HG02970 (cell line): Measurements from ENCODE around the gene FMNL1.
"Not testable (repeated sequence)": the region's sequence is repeated elsewhere in the genome, so short reads cannot be mapped to it uniquely, and the experiment has no call there.

ENCODE experiments used
- ATAC-seq: cut with Tn5 transposase; IDR thresholded peaks from one replicate; pipeline ENCODE4 v1.9.1; 2021; ENCODE audit warnings: mild to moderate bottlenecking, moderate library complexity, moderate number of reproducible peaks; ENCODE audit not compliant: unreplicated experiment, low FRiP score

FMNL1 gene, protein sequence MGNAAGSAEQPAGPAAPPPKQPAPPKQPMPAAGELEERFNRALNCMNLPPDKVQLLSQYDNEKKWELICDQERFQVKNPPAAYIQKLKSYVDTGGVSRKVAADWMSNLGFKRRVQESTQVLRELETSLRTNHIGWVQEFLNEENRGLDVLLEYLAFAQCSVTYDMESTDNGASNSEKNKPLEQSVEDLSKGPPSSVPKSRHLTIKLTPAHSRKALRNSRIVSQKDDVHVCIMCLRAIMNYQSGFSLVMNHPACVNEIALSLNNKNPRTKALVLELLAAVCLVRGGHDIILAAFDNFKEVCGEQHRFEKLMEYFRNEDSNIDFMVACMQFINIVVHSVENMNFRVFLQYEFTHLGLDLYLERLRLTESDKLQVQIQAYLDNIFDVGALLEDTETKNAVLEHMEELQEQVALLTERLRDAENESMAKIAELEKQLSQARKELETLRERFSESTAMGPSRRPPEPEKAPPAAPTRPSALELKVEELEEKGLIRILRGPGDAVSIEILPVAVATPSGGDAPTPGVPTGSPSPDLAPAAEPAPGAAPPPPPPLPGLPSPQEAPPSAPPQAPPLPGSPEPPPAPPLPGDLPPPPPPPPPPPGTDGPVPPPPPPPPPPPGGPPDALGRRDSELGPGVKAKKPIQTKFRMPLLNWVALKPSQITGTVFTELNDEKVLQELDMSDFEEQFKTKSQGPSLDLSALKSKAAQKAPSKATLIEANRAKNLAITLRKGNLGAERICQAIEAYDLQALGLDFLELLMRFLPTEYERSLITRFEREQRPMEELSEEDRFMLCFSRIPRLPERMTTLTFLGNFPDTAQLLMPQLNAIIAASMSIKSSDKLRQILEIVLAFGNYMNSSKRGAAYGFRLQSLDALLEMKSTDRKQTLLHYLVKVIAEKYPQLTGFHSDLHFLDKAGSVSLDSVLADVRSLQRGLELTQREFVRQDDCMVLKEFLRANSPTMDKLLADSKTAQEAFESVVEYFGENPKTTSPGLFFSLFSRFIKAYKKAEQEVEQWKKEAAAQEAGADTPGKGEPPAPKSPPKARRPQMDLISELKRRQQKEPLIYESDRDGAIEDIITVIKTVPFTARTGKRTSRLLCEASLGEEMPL

DNA sequence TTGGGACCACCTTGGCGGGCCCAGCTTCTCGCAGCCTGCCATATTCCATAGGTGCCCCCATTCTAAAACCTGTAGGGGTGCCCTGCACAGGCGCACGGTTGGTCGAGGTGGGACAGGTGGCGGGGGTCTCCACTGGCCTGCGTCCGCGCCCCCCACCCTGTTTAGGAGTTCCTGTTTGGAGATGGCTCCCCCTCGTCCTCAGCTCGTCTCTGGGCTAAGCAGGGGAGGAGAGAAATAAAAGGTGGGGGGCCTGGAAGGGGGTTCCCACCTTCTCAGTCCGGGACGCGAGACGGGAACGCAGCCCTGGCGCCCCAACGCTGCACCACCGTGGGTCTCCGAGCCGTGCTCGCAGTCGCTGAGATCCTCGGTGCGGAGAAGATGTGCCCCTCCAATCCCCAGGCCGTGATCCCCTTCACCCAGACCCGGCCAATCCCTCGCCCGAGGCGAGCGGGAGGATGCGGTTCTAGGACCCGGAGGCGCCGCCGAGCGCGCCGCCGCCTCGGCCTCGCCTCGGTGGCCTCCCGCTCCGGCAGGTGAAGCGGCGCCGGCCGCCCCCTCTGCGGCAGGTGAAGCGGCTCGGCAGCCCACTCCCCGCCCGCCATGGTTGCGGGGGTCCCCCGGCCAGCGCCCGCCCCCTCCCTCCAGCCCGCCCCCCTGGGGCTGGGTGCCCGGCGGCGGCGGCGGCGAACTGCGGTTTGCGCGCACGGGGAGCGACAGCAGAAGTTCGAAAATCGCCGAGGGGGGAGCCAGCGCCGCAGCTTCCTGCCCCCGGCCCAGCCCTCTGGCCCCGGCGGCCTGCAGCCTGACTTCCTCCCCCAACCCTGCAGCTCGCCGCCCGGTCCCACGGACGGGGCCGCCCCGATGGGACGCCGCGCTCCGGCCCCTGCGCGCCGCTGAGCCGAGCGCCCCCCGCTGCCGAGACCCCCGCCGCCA is at the start of gene FMNL1:
Gene FMNL1, plus strand, starts transcription at position 805 of the 933 bp plus-strand sequence. CDS start 240 bp downstream, outside the sequence.
- ATAC-seq = no peak

DNA sequence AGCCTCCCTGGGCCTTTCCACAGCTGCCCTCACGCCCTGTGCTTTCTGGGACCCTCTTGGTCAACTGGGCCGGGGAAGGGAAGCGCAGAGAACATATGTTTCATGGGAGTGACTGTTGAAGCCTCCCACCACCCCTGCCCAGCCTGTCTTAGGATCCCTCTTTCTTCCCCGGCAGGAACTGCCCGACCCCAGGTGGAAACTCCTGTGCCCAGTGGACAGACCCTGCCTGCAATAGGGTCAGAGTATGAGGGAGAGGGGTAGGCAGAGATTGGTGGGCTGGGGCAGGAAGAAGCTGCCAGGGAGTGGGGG is 49.5 kb upstream of the FMNL1 start:
- no peak for ATAC-seq

DNA sequence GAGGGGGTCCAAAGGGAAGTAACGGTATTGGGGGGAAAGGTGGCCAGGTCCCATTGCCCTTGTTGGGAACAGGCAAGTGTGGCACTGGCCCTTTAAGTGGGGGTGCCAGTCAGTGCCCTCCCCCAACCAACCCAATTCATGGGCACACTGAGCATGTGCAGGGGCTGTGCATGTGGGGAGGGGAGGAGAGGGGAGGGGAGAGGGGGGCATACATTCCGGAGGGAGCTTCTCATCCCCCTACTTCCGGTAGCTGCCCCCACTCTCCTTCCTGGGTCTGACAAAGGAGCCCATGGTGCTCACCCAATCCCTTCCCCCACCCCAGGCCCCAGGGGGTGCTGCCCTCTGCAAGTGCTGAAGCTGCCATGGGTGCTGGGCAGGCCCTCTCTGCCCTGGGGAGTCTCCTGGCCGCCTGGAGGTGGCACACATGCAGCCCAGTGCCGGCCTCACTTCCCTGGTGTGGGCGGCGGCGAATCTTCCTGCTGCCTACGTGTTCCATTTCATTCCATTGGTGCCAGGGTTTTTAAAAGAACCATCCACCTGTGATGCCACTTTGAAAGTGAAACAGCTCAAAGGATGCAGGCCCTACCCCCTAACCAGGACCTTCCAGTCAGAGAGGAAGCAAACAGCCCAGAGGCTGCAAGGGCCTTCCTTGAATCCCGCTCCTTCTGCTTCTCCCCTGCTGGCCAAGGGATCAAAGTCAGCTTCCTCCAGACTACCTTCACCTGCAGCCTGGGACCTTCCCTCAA is 49.0 kb upstream of the FMNL1 start:
- ATAC-seq = no peak

DNA sequence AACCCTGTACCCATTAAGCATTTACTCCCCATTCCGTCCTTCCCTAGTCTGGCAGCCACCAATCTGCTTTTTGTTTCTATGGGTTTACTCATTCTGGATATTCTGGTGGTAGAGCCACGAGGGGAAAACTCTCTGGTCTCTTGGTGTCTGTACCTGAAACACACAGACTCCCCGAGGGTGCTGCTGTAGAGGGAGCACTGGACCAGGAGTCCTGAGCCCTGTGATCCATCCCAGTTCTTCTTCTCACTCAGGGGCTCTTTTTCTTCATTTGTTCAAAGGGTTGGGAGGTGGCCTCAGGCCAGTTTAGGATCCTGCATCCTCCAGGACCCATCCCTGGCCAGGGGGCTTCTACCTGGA is 45.9 kb upstream of the FMNL1 start:
- no peak for ATAC-seq

DNA sequence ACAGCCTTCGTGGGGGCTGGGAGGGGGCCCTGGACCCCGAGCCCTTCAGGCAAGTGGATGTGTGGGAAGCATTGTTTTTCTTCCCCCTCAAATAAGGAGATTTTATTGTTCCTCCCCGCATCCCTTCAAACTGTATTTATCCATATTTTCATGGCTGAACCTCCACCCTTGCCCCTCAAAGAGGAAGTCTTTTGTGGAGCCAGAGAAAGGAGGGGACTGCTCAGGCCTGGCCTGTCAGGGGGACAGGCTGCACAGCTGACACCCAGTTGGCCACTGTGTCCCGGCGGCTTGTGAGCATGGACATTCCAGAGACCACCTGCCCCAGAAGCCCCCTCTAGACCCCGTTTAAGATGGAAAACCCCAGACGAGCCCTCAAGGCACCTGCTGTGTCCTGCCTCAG is 44.1 kb upstream of the FMNL1 start:
- no peak for ATAC-seq

DNA sequence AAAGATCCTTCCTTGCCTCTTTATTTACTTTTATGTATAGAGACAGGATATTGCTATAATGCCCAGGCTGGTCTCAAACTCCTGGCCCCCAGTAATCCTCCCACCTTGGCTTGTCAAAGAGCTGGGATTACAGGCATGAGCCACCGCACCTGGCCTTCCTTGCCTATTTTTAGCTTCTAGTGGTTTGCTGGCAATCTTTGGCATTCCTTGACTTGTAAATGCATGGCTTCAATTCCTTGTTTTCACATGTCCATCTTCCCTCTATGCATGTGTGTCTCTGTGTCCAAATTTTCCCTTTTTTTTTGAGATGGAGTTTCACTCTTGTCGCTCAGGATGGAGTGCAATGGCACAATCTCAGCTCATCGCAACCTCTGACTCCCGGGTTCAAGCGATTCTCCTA is 37.5 kb upstream of the FMNL1 start:
- no peak for ATAC-seq

DNA sequence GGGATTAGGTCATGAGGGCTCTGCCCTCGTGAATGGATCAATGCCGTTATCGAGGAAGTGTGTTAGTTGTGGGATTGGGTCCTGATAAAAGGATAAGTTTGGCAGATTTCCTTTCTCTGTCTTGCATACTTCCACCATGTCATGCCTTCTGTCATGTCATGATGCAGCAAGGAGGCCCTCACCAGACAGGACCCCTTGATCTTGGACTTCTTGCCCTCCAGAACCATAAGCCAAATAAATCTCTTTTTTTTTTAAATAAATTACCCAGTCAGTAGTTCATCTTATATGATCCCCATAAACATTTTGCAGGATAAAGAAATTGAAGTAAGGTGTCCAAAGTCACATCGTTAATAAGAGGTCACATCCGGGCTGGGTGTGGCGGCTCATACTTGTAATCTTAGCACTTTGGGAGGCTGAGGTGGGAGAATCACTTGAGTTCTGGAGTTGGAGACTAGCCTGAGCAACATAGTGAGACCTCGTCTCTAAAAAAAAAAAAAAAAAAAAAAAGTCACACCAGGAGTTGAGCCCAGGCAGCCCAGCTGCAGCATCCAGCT is 34.8 kb upstream of the FMNL1 start:
- no peak for ATAC-seq

DNA sequence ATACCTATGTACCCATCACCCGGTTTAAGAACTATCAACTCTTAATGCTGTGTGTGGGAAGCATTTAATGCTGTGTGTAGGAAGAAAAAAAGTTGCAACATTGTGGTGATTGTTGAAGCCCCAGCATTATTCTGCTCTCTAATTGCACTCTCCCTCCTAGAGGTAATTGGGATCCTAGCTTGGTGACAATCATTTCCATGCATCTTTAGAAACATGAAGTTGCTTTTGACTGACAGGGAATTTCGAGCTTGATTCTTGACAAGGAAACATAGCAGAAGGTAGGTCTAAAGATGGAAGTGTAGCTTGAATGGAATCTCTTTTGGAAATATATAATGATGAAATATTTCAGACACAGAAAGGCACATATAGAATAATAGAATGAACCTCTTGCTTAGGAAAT is 32.7 kb upstream of the FMNL1 start:
- no peak for ATAC-seq

DNA sequence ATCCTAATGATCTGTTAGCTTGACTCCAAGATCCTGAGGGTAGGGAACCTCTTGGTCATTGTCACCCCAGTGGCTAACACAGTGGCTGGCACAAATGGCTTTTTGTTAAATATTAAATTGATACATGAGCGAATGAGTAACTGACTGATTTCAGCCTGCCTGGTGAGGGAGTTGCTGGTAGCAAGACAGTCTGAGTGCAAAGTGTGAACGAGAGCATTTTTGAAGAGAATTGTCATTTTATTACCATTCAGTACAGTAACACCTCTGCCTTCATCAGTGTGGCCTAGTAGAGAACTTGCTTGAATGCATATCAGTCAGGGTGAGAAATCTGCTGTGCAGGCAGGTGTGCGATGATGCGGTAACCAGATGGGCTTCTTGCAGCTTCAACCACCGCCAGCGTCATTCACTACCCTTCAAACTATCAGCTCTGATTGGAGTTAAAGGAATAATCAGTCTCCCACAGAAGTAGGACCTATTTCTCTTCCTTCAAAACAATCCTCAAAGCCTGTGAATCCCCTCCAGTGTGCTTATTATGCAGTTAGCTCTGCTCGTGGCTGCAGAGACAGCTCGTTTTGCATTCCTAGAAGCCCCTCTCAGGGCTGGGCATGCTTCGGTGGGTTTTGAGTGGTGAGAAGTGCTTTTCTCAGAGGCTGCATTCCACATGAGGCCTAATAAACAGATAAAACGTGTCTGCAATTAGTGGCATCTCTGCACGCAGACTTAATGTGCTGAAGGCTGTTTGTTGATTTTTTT is 31.0 kb upstream of the FMNL1 start:
- ATAC-seq = no peak

DNA sequence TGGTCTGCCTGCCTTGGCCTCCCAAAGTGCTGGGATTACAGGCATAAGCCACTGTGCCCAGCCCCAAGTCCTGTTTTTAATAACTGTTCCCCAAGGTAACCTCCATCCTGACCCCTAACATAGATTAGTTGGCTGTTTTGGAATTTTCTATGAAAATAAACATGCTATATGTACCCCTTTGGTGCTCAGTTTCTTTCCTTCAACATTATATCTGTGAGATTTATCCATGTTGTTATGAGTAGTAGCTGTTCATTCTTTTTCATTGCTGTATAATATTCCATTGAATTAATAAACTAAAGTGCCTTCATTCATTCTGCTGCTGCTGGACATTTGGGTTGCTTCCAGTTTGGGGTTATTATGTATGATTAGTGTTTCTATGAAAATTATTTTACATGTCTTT is 26.3 kb upstream of the FMNL1 start:
- ATAC-seq = no peak

DNA sequence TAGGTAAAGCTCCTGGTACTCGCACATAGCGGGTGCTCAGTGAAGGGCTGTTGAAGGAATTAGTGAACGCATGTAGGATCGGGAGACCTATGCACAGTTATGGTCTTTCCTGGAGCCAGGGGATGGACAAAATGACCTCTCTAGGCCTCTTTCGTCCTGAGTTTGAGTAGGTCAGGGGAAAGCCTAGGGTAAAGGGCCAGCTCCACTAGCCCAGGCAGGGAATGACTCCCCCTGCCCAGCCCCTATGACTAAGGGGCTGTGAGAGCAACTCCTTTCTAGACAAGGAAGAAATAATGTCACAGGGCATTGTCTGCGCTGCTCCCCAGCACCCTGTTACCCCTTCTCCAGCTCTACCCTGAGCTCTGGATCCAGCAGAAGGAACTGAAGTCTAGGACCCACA is 24.6 kb upstream of the FMNL1 start:
- no peak for ATAC-seq

DNA sequence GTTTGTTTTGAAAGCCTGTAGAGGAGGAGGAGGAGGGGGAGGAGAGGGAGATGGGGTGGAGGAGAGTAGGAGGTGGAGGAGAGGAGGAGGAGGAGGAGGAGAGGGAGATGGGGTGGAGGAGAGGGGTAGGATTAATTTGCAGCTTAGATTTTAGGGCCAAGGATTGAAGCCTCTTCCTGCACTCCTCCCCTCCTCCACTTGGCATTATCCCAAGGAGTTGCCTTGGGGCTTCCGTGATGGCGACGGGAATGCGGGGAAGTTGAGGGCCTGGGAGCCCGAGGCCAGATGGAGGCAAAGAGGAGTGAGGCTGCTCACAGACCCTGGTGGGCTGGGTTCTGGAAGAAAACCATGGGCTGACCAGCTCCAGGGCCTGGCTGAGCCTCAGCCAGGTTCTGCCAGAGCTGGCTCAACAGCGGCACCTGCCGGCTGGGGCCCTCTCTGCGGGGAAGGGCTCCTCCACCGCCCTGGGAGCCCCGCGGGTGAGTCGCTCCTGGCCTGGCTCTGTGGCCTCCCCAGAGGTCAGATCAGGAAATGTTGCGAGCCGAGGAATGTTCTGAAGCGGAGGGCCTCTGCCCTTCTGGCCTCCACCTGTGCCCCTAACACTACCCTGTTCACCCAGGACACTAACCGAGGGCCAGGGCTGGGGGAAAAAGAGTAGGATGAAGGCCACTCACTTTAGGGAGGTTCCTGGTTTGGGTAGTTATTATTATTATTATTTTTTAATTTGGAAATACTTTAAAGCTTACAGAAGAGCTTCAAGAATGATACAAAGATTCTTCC is 23.9 kb upstream of the FMNL1 start:
- peak; percentile 60 for ATAC-seq

DNA sequence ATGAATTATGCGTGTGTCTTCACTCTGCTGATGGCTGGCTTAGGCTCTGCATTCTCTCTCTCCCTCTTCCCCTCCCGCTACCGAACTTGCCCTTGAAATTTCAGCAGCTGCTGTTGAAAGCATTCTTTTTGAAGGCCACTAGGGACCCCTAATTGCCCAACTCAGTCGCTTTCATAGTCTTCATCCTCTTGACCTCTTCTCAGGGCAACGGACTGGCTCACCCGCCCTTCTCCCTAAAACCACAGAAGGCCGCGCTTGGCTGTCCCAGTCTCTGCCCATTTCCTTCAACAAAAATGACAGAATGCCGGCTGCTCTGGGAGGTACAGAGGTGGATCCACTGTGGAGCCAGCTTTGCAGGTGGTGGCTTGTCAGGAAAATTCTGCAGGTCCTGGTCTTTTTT is 21.0 kb upstream of the FMNL1 start:
- ATAC-seq = no peak

DNA sequence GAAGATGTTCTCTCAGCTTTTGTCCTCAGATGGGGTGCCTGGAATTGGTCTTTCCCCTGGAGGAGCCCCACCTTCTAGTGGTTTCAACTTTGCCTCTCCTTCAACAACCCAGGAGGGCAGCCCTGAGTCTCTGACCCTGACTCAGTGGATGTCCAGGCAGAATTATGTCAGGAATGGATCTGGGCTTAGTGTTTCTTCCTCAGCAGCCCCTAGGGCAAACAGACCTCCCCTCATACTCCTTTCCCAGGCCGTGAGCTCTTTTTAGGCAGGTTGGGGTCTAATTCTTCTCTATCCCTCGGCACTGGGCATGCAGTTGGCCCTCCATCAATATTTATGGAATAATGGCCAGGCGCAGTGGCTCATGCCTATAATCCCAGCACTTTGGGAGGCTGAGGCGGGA is 20.2 kb upstream of the FMNL1 start:
- ATAC-seq = no peak

DNA sequence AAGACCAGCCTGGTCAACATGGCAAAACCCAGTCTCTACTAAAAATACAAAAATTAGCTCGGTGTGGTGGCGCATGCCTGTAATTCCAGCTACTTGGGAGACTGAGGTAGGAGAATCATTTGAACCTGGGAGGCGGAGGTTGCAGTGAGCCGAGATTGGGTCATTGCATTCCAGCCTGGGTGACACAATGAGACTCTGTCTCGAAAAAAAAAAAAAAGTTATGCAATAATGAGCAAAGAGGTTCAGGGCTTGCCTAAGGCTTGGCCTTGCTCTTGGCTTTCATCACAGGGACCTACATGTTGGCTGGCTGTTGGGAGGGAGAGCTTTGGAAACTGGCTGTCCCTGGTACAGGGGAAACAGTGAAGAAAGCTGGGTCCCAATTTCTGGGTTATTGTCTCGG is 19.8 kb upstream of the FMNL1 start:
- ATAC-seq = not testable (repeated sequence)

DNA sequence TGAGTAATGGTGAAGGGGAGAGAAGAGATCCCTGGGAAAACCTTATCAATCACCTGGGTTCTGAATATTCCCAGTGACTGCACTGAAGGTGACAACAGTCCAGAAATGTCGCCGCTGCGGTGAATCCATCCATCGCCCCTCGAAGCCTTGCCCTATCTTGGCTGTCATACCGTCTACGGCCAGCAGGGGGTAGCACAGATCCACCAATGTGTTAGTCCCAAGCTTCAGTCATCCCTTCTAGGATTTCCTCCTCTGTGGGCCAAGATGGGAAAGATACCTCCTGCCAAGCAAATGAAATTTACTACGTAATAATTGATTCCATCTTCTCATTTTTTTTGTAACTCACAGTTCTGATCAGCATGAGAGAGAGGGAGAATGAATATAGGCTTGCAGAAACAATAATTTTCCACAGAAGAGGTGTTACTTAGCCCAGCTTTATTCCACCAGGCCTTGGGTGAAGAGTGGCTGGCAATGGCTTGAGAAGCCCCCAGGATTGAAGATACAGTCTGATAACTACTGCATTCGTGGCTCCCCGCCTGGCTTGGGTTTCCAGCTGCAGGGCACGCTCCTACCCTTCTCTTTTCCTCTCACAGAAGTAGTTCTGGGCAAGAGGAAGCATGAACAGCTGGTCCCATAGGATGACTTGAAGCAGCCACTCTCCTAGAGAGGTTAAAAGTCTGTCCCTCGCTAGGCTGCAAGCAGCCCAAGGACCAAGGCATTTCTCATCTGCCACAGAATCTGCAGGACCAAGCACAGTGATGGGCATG is 2.6 kb upstream of the FMNL1 start:
- no peak for ATAC-seq

DNA sequence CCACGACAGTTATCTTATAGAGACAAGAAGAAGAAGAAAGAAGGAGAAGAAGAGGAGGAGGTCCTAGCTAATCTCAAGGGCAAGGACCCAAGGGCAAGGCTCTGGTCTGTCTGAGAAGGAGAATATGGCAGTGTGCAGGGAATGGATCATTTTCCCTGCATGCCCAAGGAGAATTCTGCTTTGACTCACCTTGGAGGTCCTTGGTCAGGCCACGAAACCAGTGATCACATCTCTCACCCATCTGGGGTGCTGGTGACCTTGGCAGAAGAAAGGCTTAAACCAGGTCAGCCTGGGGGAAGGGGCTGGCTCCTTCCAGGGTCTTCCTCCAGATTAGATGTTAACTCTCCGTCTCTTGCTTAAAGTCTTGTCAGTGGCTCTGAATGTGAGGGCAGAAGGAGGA is 1.6 kb upstream of the FMNL1 start:
- no peak for ATAC-seq

DNA sequence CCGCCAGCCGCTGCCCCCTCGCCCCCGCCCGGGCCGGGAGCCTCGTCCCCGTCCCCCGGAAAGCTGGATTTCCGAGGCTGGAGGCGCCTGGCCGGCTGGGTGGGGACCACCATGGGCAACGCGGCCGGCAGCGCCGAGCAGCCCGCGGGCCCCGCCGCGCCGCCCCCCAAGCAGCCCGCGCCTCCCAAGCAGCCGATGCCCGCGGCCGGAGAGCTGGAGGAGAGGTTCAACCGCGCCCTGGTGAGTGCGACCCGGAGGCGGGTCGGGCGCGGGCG is 266 bp downstream of the FMNL1 start:
- no peak for ATAC-seq
